ENCODE results near the gene RFC1.

GRCh38 chr4:39320381-39321115 lies 45.6 kb downstream of the RFC1 start:
- no peak for TF ChIP-seq ATF3 (IDR thresholded peaks at IDR 0.05)
- TF ChIP-seq CTCF (IDR thresholded peaks at IDR 0.05; ENCODE audit: low read depth, low read length, missing input control) = no peak
- TF ChIP-seq JUND (IDR thresholded peaks at IDR 0.05) = no peak
- no peak for TF ChIP-seq REST (IDR thresholded peaks at IDR 0.05)

Data from liver (tissue), 3 donors.